ENCODE measurements around the gene MEGF6. TPM values are rescaled to one million over a fixed set of nuclear protein-coding genes. Genes with fewer than 3 reads are reported as not detected.

MEGF6 gene
- total RNA-seq, 1 experiment from 2014 or later = 4.7 TPM

DNA sequence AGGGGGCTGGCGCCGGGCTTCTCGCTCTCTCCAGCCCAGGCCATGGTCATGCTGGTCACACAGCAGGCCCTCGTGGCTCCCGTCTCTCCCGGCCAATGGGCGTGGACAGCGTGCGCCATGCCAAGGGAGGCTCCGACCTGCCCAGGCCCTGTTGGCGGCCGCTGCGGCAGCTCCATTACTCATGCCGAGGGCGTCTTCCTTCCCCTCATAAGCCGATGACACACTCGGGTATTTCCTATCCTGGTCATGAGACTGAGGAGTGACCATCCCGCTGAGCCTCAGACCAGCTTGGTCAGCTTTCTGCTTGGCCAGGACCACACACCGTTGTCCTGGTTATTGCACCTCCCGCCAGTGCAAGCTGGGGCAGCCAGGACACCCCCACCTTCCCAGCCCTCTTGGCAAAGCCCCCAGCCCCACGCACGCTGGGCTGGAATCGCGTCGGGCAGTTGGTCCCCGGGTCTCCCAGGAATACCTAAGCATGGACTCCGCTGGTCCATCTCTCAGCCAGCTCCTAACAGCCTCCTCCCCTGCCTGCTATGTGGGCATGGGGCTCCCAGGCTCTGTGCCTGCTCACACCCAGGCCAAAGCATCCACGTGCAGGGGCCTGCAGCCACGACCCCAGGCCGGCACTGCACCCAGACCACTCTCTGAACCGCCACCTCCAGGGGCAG is 107.0 kb downstream of the MEGF6 start:
- DNase-seq (ENCODE audit: low read depth) = peak; percentile 95

DNA sequence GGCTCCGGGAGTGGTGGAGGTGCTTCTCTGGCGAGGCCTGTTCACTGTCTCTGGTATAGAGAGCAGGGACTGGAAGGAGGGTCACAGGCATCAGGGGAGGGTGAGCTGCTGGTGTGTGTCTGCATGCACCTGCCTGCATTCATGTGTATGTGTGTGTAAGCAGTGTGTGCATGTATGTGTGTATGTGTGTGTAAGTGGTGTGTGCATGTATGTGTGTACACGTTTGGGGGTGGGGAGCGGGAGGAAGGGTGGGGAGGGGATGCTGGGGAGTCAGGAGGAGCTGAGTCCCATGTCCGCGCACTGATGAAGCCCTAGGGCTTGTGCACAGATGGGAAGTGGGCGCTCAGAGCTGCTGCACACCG is 107.8 kb downstream of the MEGF6 start:
- DNase-seq (ENCODE audit: low read depth) = no peak

DNA sequence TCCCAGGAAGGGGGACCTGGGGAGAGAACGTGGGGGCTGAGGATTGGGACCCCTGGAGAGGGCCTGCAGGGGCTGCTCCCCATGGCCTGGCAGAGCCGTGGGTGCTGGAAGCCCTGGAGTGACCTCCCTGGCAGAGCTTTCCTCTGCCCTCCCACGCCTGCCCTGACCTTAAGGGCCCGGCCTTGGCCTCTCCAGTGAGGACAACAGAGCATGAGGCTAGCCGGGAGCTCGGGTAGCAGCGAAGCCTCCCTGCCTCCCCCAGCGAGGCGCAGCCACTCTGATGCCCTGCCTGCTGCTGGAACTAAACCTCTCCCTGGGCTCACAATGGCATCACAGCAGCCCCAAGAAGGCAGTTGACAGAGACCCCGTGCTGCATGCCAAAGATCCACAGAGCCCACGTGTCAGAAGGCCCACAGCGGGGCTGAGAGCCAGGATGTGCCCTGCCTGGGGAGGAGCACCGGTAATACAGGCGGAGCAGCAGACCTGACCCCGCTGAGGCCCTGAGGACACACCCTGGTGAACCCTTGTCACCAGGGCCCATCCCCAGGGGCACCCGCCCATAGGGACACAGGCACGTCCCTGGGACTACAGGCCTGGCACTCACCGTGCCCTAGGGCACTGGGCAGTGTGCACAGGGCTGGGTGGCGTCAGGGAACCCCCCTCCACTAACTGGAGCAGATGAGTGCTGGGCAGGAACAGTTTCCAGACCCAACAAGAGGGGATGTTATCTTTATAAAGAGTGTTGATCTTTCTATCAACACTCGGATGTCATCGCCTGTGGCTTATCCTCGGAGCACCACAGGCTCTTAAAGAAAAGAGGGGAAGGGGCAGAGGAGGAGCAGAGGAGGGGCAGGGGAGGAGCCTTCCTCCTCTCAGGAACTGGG is 108.4 kb downstream of the MEGF6 start:
- no peak for DNase-seq (ENCODE audit: low read depth)

DNA sequence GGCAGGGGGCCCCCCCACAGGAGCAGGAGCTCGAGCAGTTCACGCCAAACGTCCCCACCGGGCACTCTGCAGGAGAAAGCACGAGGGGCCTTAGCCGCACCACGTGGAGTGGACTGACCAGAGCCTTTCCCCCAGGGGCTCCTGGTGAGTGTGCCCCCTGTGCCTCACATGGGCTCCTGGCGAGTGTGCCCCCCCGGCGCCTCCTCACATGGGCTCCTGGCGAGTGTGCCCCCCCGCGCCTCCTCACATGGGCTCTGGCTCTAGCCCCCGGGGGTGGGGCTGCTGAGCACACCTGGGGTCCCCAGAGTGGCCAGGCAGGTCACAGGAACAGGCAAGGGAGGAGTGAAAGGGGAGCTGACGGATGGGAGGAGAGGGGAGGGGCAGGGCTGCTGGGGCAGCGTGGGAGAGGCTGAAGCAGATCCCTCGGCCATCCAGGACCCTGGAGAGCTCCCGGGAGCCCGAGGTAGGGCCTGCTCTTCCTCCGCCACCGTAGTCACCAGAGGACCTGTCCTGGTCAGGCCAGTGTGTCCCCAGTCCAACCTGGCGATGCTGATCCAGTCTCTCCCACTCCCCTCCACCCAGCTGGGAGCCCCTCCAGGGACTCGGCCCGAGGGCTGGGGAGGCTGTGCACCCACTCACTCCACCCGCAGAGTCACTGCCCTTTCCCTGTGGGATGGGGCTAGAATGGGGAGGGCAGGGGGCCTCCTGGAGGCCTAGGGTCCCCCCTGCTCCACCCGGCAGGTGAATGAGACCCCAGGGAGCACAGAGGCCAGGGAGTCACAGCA is 109.3 kb downstream of the MEGF6 start:
- DNase-seq (ENCODE audit: low read depth) = peak; percentile 44

DNA sequence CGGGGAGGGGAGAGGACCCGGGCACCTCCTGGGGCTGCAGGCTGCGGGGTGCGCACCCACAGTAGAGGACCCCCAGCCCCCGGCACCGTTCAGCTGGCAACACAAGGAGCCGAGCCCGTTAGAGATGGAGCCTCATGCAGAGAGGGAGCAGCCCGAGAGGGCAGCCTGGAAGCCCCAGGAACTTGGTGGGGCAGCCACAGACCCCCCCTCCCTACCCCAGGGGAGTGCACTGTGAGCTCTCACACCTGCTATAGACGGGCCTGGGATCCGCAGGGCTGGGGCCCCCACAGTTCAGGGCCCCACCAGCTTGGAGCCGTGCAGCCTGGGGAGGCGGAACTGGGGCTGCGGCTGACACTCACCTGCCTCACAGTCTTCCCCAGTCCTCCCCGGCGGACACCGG is 109.9 kb downstream of the MEGF6 start:
- DNase-seq (ENCODE audit: low read depth) = no peak

DNA sequence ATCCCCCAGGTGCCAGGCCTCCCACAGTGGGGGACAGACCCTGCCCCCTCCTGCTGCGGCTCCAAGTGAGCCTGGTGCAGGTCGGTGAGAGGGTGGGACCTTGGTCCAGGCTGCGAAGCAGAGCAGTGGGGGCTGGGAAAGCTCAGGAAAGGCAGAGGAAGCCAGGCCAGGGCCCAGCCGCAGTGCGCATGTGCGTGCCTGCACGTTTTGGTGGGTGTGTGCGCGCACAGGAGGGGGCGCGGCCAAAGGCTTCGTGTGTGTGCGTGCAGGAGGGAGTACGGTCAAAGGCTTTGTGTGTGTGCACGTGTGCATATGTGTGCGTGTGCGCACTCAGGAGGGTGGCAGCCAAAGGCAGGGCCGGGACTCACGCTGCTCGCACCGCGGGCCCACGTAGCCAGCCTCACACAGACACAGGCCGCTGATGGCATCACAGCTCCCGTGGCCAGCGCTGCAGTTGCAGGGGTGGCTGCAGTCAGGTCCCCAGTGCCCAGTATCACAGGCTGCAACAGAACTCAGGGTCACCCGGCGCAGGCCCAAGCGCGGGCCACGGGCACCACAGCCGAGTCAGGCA is 111.0 kb downstream of the MEGF6 start:
- DNase-seq (ENCODE audit: low read depth) = no peak

DNA sequence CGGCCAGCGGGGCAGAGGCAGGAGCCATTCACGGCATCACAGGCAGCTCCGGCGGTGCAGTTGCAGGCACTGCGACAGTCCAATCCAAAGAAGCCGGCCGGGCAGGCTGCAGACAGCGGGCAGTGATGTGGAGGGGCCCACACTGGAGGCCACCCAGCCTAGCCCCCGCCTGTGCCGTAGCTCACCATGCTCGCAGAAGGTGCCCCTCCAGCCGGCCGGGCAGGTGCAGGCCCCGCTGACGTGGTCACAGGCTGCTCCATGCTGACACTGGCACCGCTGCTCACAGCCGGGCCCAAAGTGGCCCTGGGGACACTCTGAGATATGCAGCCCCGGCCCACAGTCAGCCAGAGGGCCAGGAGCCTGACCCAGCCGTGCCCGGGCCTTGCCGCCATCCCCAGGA is 111.7 kb downstream of the MEGF6 start:
- no peak for DNase-seq (ENCODE audit: low read depth)

DNA sequence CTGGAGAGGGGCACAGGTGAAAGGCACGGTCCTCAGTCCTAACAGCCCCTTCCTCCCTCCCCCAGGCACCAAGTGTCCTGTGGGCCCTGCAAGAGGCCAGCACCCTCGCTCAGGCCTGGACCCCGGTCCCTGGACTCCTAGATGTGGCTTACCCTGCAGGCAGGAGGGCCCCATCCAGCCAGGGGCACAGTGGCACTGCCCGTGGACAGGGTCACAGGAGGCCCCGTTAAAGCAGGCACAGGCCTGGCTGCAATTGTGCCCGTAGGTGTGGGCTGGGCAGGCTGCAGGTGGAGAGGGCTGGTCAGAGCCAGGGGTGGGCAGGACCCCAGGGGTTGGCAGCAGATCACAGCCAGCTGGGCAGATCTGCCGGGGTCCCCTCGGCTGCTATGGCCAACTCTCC is 112.3 kb downstream of the MEGF6 start:
- DNase-seq (ENCODE audit: low read depth) = no peak

DNA sequence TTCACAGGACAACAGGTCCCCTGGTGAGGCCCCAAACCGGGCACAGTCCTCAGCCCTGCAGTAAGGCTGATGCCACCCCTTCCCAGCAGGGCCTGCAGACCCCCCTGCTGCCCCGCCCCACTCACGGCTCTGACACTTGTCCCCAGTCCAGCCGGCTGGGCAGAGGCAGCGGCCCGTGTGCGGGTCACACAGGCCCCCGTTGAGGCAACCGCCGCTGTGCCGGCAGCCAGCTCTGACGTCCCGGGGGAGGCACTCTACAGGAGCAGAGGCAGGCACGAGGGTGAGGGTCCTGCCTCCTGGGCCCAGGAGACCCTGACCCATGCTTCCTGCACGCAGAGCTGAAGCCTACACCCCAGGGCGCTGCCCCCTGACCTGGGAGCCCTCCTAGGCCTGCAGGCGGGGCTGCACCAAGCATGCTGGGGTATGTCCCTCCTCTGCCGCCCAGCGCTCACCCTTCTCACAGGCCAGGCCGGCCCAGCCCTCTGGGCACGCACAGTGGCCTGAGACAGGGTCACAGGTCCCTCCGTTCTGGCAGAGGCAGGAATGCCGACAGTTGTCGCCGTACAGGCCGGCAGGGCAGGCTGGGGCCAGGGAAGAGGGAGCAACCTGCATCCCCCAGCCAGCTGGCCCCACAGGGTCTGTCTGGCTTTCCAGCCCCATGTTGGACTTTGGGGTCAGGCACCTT is 112.9 kb downstream of the MEGF6 start:
- no peak for DNase-seq (ENCODE audit: low read depth)

DNA sequence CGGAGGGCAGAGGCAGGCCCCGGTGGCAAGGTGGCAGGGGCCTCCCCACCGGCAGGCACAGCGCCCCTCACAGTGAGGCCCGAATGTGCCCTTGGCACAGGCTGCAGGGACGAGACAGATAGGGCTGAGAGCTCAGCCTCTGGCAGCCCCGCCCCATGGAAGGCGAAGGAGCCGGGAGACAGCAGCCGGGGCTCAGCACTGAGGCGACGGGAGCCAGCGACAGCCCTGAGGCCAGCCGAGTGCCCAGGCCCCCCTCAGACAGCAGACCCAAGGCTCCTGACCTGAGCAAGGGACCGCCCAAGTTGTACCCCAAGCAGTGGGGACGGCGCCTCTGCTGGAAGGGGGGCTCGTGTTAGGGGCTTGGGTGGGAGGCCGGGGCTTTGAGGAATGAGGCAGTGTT is 113.8 kb downstream of the MEGF6 start:
- DNase-seq (ENCODE audit: low read depth) = no peak

DNA sequence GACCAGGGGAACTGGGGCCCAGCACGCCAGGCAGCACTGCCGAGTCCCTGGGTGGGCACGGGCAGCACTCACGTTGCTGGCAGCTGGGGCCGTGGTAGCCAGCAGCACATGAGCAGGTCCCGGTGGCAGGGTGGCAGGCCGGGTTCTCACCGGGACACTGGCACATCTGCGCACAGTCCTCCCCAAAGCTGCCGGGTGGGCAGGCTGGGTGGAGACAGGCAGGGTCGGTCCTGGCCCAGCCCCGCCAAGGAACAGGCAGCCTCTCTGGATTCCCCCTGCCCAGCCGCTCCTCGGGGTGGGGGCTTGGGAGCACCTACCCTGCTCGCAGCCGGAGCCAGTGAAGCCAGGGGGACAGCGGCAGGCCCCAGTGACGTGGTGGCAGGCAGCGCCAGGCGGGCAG is 114.4 kb downstream of the MEGF6 start:
- no peak for DNase-seq (ENCODE audit: low read depth)

DNA sequence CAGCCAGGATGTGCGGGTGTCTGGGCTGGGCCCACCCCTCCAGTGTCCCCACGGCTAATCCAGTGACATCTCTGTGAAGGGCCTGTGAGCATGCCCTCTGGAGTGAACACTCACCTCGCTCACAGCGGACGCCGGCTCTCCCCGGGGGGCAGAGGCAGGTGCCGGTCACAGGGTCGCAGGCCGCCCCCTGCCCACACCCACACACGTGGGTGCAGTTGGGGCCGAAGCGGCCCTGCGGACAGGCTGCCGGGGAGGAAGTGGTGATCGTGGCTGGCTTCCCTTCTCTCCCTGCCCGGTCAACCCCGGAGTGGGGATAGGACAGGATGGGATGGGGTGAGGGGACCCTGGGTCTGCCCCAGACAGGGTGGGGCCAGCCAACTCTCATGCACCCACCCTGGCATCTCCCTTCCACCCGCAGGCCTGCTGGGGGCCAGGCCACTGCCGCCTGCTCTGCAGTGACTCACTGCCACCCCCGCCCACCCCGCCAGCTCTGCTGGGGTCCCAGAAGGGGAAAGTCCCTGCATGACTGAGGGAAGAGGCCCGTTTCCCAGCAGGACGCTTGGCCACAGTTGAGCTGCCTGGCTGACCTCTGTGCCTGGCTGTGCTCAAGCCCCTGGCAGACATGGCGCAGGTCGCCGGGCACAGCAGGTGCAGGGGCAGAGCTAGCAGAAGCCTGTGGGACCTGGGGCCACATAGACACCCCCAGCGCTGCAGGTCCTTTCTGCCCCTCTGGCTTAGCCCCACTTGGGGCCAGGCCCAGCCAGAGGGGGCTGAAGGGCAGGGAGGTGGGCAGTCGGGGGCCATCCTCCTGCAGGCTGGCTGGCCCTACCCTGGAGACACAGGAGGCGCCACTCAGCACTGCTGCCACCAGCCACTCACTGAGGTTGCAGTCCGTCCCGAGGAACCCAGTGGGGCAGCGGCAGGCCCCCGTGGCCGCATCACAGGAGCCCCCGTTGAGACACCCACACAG is 115.2 kb downstream of the MEGF6 start:
- peak; percentile 71 for DNase-seq (ENCODE audit: low read depth)

DNA sequence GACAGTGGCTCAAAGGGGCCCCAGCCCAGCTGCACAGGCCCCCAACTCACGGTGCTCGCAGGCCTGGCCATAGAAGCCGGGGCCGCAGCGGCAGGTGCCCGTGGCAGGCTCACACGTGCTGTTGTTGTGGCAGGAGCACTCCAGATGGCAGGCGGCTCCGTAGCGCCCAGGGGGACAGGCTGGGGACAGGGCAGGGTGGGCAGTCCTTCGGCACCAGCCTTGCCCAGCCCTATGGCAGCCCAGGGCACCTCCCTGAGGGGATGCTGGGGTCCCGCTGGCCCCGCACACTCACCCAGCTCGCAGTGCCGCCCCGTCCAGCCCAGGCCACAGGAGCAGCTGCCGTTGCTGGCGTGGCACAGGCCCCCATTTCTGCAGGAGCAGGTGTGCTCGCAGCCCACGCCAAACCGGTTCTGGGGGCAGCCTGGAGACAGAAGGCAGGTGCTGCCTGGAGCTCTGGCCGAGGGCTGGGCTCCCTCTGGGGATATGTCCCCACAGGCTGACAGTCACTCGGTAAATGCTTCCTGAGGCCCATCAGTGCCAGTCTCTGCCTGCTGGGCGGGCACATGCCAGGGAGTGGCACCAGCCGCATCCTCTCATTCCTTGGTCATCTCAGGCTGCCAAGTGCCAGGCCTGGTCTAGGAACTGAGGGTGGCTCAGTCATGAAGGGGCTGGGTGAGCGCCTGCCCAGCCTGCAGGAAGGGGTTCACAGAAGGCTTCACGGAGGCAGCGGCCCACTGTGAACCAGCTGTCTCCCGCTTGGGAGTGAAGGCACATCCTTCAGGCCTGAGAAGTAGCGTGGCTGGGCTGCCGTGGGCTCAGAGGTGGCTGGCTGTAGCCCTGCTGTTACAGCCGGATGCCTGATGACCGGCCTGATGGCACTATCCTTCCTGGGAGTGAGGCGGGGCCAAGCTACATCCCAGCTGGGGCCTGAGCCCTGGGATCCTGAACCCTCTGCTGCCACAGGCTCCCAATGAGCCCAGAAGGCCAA is 116.7 kb downstream of the MEGF6 start:
- no peak for DNase-seq (ENCODE audit: low read depth)

DNA sequence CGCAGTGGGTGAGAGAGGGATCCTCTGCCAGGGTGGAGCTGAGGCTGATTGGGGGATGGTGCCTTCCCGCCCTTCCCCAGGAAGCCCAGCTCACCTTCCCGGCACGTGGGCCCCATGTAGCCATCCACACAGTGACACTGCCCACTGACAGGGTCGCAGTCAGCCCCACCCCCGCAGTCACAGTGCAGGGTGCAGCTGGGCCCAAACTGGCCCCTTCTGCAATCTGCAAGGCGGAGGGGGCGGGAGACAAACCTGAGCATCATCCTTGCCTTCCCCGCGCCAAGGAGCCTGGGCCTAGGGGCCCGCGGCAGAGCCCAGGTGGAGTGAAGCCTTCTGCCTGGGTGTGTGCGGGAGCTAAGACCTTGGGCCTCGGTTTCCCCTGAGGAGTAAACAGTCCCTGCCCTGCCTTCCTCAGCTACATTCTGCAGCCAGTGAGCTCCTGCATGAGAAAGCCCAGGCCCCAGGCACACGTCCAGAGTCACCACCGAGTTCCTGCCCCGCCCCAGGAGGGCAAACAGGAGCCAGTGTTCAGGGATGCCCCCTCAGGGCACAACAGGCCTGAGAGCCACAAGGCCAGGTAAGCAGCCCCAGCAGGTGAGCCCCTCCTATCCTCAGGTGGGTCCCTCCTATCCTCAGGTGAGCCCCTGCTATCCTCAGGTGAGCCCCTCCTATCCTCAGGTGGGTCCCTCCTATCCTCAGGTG is 118.6 kb downstream of the MEGF6 start:
- DNase-seq (ENCODE audit: low read depth) = no peak

DNA sequence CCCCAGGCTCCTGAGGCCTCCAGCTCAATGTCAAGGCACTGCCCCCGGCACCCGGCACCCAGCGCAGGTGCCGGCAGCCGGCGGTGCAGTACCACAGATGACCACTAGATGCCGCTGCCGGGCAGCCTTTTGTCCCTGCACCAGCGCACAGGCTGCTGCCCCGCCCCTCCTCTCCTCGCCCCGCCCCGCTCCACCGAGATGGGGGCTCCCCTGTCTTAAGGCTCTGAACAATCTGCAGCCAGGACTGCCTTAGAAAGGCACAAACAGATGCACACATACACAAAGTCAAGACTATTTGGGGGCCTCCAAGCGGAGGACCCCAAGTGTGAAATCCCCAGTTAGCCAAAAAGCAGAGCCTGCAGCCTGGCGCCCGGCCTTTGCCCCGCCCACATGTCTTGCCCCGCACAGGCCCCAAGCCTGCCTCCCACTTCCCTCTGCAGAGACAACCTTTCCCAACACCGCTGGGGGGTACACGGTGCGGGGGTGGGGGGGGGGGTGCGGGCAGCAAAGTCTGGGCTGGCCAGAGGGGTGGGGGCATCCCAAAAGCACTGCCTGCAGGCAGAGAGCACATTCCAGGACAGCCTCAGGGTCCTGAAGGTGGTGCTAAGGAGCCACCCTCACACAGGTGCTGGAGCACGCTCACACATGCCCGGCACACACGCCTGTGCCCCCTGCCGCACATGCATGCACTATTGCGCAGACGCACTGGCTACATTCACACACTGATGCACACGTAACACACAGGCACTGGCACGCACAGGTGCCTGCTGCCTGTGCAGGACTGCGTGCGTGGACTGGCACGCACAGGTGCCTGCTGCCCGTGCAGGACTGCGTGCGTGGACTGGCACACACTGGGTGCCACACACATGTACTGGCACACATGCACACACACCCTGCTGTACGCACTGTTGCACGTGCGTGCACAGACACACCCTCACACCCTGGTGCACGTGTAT is 119.7 kb downstream of the MEGF6 start:
- DNase-seq (ENCODE audit: low read depth) = peak; percentile 43

DNA sequence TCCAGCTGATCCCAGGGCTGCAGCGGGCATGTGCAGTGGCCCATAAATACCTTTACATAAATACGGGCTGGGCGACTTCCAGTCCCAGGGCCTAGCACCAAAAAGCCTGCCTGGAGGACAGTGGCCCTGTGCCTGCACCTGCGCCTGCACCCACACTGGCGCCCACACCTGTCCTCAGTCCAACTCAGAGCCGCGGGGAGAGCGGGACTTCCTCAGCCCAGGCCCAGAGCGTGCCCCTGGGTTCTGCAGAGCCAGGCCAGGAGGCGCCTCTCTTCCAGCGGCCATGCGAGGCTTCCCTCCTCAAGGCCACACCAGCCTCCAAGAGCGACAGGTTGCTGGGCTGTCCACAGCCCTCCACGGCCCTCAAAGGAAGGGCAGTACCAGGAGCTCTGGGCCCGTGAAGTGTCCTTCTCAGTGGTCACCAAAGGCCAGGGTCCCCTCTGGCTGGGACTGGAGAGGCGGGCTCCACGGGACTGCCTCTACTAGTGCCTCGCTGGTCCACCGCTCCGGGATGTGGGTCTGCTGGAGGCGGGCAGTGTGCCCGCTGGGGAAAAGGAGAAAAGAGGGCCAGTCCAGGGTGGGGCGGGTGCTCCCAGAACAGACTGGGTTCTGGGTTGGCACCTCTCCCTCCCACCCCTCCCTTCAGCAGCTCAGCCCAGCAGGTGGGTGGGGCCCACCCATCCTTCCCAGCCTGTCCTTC is 121.1 kb downstream of the MEGF6 start:
- DNase-seq (ENCODE audit: low read depth) = no peak

DNA sequence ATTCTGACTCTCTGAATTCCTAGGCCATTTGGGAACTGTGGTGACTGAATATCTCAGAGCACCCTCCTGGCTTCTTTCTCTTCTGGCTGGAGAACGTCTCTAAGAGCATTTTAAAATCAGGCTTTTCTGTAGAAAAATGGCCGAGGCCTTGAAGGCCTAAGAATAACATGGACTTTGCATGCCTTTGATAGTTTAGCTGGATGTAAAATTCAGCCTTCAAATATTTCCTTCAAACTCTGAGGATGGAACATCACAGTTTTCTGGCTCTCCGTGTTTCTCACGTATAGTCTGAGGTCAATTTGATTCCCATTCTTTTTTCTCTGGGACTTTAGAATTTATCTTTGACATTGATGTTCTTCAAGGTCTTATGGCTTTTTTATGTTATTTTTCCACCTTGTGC is 122.9 kb downstream of the MEGF6 start:
- DNase-seq (ENCODE audit: low read depth) = no peak
